GM10847 (cell line): Measurements from ENCODE around the gene DHRS7C.

ENCODE experiments used
- POLR2A ChIP-seq: IDR thresholded peaks from 2 replicates; pipeline ENCODE4 v1.6.1; 2011; ENCODE audit not compliant: insufficient read length; ENCODE audit errors: extremely low read depth

Gene DHRS7C

GRCh38 chr17:9814337-9814945 is 23.0 kb upstream of the DHRS7C start:
- no peak for TF ChIP-seq POLR2A

- no peak for TF ChIP-seq POLR2A
Measured at GRCh38 chr17:9813166-9813565, 21.8 kb upstream of the DHRS7C start.

GRCh38 chr17:9811537-9811936 is 20.1 kb upstream of the DHRS7C start:
- no peak for TF ChIP-seq POLR2A

GRCh38 chr17:9811086-9811485 is 19.7 kb upstream of the DHRS7C start:
- TF ChIP-seq POLR2A, result no peak

GRCh38 chr17:9810100-9810949 is 18.9 kb upstream of the DHRS7C start:
- TF ChIP-seq POLR2A, result no peak

GRCh38 chr17:9809409-9809808 is 18.0 kb upstream of the DHRS7C start:
- TF ChIP-seq POLR2A, result no peak

GRCh38 chr17:9806699-9807098 is 15.3 kb upstream of the DHRS7C start:
- TF ChIP-seq POLR2A, result no peak

- TF ChIP-seq POLR2A, result no peak
Measured at GRCh38 chr17:9805769-9806168, 14.4 kb upstream of the DHRS7C start.

- no peak for TF ChIP-seq POLR2A
Measured at GRCh38 chr17:9802697-9803096, 11.3 kb upstream of the DHRS7C start.

- no peak for TF ChIP-seq POLR2A
Measured at GRCh38 chr17:9802294-9802693, 10.9 kb upstream of the DHRS7C start.

- no peak for TF ChIP-seq POLR2A
Measured at GRCh38 chr17:9801505-9801904, 10.1 kb upstream of the DHRS7C start.

- TF ChIP-seq POLR2A, result no peak
Measured at GRCh38 chr17:9798724-9799123, 7.3 kb upstream of the DHRS7C start.

GRCh38 chr17:9798008-9798407 is 6.6 kb upstream of the DHRS7C start:
- no peak for TF ChIP-seq POLR2A

GRCh38 chr17:9792181-9792840 is 919 bp upstream of the DHRS7C start:
- no peak for TF ChIP-seq POLR2A

GRCh38 chr17:9790316-9790715 is 1.1 kb downstream of the DHRS7C start:
- no peak for TF ChIP-seq POLR2A

- no peak for TF ChIP-seq POLR2A
Measured at GRCh38 chr17:9788601-9789000, 2.8 kb downstream of the DHRS7C start.

- TF ChIP-seq POLR2A, result no peak
Measured at GRCh38 chr17:9784544-9784943, 6.8 kb downstream of the DHRS7C start.

GRCh38 chr17:9783050-9783449 is 8.3 kb downstream of the DHRS7C start:
- TF ChIP-seq POLR2A, result no peak
